ENCODE data around the gene RAPGEF1.
"Not testable (repeated sequence)": the region's sequence is repeated elsewhere in the genome, so short reads cannot be mapped to it uniquely, and the experiment has no call there.

The RAPGEF1 gene

DNA sequence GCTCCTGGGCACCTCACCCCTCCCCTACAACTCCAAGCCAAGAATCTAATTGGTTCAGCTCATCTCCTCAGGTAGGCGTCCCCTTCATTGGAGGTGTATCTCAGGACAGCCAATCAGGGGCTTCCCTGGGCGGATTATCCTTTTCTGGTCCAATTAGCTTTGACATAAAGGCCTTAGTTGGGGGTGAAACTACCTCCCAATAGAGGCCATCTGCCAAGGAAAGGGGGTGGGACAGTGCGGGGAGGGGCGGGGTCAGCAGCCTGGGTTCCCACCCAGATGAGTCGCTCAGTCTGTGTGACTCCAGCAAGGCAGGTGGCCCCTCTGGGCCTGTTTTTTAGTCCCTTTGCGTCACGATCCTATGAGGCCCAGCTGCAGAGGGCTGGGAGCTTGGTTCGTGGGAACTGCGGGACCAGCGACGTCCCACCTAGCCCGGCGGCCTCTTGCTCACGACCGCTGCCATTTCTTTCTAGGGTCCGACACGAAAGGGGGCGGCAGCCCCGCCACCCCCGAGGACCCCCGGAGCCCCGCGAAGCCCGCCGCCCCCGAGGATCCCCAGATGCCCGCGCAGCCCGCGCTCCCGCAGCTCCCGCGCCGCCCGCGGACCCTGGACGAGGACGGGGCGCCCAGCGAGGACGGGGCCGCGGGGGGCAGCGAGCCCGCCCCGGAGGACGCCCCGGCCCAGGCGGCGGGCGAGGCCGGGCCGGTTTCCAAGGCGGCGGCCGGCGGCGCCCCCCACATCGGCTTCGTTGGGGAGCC, 185.6 kb downstream of the RAPGEF1 start:
- no peak for DNase-seq

DNA sequence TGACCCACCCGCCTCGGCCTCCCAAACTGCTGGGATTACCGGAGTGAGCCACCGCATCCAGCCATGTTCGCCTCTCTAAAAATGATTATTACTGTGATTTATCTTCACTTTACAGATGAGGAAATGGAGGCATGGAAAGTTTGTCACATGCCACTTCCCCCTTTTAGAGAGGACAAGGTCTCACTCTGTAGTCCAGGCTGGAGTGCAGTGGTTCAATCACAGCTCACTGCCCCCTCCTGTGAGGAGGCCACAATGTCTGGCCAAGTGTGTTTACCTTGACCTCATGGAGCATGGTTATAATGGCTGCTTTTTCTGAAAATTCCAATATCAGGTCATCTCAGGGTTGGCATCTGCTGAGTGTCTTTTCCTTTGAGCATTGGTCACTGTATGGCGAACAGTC, 187.8 kb downstream of the RAPGEF1 start:
- no peak for DNase-seq

DNA sequence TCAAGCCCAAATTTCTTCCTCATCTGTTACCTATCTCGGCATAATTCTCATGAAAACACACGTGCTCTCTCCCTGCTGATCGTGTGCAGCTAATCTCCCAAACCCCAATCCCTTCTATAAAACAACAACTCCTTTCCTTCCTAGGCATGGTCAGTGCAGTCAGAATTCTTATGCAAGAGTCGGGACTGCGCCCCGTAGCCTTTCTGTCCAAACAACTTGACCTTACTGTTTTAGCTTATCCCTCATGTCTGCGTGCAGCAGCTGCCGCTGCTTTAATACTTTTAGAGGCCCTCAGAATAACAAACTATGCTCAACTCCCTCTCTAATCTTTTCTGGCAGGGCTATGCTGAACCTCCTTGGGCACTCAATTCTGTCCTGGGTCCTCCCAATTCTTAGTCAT, 189.4 kb downstream of the RAPGEF1 start:
- DNase-seq, result not testable (repeated sequence)

DNA sequence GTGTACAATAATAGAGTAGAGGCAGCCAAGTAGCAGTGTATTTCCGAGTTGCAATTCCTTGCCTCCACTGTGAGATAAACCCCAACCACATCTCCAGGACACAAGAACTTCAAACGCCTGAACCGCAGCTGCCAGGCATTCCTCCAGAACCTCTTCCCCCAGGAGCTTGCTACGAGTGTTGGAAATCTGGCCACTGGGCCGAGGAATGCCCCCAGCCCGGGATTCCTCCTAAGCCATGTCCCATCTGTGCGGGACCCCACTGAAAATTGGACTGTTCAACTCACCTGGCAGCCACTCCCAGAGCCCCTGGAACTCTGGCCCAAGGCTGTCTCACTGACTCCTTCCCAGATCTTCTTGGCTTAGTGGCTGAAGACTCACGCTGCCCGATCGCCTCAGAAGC, 190.7 kb downstream of the RAPGEF1 start:
- not testable (repeated sequence) for DNase-seq

DNA sequence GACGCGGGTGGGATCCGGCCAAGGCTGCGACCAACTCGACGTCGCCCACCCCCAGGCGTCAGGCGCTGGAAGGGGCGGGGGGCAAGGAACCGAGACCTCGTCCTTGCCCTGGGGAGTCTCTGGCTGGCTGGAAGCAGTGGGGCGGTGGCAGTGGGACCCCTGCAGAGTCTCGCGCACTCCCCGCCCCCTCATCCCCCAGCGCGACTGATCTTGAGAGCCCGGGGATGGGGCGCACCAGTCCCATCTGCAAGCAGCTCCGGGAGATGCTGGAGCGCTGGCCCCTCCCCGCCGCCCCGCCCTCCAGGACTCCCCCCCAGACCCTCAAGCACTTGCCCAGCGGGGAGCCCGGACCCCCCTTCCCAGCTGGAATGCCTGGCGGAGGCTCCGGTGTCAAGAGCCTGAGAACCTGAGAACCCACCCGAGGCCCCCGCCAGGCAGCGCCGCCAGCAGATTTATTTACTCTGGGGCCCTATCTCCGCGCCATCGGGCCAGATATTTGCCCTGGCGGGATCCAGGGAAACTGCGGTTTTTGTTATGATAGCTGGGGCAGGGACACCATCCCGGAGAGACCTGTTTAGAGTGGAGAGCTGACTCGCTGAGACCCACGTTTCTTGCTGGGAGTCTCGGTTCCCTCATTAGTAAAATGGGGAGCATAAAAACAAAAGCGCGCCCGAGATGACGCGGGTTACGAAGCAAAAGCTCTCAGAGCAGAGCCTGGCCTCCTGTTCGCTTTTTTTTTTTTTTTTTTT, 193.4 kb downstream of the RAPGEF1 start:
- DNase-seq, result peak in 1 of 2 donors; percentile 28

DNA sequence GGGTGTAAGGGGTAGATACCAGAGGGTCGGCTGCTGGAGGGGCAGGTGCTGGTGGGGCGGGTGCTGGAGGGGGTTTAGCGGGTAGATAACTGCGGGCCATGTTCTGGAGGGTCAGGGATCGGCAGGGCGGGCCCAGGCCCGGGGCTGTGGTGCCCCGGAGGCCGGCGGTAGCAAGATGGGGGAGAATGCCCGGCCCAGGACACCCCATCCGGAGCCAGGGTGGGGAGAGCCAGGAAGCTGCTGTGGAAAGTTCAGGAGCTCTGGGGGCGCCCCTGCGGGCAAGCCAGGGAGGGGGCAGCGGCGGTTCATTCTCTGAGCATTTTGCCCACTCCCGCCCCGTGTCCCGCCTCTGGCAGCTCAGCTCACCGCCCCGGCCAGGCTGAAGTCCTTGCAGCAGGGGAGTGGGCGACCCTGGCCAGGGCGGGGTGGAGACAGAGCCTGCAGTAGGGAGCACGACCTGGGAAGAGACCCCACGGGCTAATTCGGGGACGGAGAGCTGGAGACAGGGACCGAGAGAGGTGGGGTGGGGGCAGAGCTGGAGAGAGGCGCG, 194.0 kb downstream of the RAPGEF1 start:
- no peak for DNase-seq

DNA sequence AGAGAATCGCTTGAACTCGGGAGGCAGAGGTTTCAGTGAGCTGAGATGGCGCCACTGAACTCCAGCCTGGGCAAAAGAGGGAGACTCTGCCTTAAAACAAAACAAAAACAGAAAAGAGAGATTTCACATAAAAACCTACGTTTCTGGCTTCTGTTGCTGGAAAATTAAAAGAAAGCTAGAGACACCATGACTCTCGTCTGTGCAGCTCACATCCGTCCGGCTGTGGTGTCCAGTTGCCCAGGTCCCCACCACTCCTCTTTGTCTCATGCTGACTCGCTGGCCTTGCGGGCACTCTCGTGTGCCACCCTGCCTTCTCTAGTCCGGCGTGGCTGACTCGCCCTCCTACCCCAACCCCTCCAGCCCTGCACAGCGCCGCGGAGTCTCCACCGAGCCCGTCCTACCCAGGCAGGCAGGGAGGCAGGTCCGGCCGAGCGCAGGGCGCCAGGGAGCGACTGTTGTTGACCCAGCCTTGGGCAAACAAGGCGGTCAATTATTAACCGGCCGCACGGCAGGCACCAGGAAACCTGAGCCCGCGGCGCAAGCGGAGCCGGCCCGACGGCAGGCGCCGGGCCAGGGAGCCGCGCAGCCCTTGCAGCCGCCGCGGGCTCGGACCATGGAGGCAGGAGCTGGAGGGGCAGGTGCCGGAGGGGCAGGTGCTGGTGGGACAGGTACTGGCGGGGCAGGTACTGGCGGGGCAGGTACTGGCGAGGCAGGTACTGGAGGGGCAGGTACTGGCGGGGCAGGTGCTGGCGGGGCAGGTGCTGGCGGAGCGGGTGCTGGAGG, 194.7 kb downstream of the RAPGEF1 start, which contains the start of gene PRRT1B:
TSS of gene PRRT1B (plus strand) at position 521 of the 783 bp plus-strand sequence. CDS start at position 614, 93 bp downstream.
- DNase-seq, result no peak

DNA sequence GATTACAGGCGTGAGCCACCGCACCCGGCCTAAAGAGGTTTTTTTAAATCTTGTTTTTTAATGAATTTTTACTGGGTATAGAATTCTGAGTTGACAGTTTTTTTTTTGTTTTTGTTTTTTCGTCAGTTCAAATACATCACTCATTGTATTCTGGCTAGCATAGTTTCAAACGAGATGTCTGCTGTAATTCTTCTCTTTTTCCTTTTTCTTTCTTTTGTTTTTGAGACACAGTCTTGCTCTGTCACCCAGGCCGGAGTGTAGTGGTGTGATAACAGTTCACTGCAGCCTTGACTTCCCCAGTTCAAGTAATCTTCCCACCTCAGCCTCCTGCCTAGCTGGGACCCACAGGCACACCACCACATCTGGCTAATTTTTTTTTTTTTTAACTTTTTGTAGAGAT, 196.7 kb downstream of the RAPGEF1 start:
- DNase-seq, result no peak

DNA sequence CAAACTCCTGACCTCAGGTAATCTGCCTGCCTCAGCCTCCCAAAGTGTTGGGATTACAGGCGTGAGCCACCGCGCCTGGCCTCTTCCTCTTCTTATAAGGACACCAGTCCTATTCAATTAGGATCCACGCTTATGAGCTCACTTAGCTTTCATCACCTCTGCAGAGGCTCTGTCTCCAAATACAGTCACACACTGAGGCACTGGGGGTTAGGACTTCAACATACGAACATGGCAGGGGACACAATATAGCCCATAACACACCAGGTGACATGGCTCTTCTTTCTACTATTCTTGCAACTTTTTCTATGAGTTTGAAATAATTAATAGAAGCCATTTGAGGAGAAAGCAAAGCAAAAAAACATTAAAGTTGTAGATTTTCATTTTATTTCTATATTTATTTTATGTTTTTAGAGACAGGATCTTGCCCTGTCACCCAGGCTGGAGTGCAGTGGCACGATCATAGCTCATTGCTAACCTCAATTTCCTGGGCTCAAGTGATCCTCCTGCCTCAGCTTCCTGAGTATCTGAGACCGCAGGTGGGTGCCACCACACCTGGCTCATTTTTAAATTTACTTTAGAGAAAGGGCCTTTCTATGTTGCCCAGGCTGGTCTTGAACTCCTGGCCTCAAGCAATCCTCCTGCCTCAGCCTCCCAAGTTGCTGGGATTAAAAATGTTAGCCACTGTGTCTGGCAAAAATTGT, 200.5 kb downstream of the RAPGEF1 start:
- no peak for DNase-seq

DNA sequence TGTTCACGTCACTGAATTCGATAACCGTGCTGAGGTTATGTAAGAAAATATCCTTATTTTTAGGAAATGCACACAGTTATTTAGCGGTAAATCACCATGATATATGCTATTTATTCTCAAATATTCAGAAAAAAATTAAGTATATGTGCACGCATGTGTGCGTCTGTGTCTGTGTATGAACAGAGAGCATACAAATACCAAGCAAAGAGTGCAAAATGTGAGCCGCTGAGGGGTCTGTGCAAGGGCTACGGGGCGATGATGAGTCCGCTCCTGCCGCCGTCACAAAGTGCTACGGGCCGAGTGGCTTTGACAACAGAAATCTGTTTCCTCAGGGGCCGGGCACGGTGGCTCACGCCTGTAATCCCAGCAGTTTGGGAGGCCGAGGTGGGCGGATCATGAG, 201.9 kb downstream of the RAPGEF1 start:
- no peak for DNase-seq

DNA sequence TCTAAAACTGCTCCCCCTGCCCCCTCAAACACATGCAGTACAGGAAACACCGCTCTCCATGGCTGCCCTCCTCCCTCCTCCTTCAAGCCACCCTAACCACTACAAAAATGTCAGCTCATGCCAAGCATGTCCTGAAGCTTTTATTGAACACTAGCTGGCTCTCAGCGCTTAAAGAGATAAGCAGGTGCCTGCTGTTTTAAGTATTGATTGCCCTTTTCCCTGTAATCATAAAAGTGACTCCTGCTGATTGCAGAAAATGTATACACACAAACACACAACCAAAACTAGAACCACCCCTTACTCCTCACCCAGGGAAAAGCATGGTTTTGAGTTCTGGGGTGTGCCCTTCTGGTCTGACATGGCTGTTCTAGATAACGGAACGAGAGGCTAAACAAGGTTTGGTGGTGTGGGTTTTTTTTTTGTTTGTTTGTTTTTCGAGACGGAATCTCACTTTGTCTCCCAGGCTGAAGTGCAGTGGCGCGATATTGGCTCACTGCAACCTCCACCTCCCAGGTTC, 205.1 kb downstream of the RAPGEF1 start:
- DNase-seq, result no peak

DNA sequence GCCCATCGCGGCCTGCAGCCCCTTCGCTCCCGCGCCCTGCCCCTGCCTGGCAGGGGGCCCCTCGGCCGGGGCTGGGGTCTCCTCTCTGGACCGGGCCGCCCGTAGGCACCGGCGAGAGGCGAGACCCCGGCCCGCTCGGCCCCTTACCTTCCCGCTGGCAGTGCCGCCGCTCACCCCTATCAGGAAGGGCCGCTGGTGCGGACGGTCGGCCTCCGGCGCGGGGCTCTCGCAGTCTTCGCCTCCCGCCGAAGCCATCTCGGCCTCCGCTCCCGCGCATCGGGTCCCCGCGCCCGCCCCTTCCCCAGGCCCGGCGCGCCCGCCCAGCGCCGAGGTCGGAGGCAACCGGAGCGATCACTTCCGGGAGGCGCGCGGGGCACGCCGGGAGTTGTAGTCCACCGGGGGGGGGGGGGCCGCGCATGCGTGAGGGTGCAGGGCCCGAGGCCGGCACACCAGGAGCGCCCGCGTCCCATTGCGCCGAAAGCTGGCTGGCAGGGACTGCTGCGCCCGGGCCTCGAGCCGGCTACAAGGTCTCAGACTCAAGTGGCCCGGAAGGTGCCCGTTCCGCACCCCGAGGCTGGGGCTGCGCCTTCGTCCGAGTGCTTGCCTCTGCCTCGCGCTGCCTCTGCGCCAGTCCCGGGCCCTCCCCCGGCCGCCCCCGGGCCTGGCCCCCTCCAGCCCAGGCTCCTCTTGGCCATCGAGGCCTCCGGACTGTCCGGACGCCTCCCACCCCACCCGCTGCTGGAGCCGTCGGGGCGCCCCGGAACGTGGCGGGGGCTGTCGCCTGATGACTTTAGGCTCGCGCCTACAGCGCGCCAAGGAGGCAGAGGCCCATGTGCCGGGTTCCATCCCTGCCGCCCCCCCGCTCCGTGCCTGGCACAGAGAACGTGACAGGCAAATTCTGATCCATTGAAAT, 208.7 kb downstream of the RAPGEF1 start, which contains the start of gene UCK1:
TSS of gene UCK1 (minus strand) at position 344 of the 913 bp plus-strand sequence. CDS start at position 255, 89 bp downstream.
- DNase-seq, result peak; percentile 77 to 81

DNA sequence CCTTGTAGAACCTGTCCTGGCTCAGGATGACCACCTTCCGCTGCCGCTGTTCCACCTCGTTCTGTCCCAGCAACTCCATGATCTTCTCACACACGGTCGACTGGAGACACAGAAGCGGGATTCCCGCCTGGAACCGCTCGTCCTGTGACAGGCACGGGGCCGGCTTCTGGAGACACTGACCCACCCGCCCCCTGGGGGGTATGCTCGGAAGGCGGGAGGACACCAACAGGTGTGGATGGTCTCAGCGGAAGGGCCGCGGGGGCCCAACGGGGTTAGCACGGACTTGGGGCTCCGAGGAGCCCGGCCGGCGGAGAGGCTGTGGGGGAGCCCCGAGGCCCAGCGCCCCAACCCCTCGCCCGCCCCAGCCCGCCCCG, 209.3 kb downstream of the RAPGEF1 start:
- peak; percentile 26 to 29 for DNase-seq

DNA sequence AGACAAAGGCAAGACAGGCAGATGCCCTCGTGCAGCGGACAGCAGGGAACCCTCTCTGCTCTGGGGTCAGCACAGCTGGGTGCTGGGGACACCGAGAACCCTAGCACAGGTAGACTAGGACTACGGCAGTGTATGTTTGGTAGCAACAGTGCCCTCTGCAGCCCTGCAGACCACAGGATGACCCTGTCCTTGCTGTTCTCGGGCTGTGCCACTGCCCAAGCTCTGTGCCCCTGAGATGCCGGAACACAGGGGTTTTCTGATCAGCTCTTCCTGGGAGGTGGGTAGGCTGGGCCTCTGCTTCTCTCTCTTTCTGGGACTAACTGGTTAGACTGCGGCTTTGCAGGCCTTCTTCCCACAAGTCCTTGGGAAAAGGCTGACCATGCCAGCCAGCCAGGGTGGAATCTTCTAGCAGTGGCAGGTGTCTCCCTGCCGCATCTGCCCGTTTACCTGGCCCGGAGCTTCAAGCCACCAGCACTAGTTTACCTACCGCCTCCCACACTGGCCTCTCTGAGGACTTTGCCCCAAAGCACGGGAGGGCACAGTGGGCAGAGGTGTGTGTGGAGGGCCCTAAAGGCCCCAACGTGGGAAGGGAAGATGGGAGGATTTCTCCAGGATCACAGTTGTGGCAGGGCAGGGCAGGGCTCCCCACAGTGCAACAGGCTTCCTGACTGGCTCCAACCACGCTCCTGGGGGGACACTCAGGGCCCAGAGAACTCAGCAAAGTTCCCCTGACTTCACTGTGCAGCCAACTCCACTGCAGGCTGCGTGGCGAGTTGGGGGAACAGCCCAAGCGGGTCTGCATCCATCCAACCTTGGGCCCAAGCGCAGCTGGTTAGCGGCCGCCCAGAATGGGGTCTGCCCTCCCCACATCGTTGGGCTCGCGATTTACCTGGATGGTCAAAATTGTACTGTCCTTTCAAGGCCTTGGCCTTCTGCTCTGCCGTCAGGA, 210.0 kb downstream of the RAPGEF1 start:
- DNase-seq, result no peak

DNA sequence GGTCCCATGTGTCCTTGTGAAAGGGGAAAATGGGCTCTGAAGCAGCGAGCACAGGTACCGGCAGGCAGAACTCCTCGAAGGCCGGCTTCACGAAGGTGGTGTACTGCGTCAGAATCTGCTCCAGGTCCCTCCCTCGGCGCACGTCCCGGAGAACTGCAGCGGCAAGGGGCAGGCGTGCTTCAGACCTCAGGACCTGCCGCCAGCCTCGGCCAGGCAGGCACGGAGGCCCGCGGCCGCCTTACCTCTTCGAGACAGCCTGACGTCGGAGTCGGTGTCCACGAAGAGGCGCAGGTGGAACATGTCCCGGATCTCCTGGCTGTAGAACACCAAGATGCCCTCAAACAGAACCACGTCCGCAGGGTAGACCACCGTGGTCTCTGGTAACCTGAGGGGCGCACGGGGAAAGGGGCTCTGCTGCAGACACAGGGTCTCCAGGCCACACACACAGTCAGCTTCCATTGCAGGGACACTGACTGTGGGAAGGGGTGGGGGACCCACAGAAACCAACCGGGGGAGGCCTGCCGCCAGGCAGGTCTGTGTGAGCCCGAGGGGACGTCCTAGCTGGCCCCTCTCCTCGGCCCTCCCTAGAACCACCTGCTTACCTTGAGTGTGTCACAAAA, 210.9 kb downstream of the RAPGEF1 start:
- DNase-seq, result no peak

DNA sequence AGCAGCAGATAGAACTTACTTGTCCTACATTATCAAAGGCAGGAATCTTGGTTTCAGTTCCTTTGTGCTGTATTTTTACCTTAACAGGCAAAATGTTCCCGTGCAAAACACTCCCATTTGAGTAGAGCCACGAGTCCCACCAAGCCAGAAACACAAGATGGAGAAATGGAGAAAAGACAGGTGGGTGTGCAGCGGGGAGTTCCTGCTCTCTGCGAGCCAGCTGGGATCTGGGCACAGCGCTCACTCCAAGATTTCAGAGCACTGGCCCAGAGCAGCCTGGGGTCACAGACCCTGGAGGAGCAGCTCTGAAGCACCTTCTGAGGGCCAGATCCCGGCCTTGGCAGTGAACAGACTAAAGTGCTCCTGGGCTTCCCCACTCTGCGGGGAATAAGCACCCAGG, 211.7 kb downstream of the RAPGEF1 start:
- no peak for DNase-seq

All from stimulated activated CD4-positive, alpha-beta T cell treated with anti-CD3 and anti-CD28 coated beads, Interleukin-2, amount 100 ng/mL, for 24 hours (primary cell).